Daoy (cell line): ENCODE results near the gene IREB2. TPM values are rescaled to one million over a fixed set of nuclear protein-coding genes. Genes with fewer than 3 reads are reported as not detected.
A peak's percentile ranks its signal among the peaks of the same experiment; 100 is the strongest.
"Not testable (repeated sequence)": the region's sequence is repeated elsewhere in the genome, so short reads cannot be mapped to it uniquely, and the experiment has no call there.

Source experiments
- DNase-seq: peaks from one replicate; pipeline ENCODE4 v3.0.0-alpha.2; 2015; ENCODE audit warnings: low read depth
- total RNA-seq: library from RNA; depleted of rRNA; stranded (reverse); fragments of >200 nt; shearing (Covaris generic); gene quantifications from 2 replicates; pipeline ENCODE4 v1.2.3, GENCODE V29; 2014

The IREB2 gene
- total RNA-seq, 1 experiment from 2014 or later = 10.1 TPM

DNA sequence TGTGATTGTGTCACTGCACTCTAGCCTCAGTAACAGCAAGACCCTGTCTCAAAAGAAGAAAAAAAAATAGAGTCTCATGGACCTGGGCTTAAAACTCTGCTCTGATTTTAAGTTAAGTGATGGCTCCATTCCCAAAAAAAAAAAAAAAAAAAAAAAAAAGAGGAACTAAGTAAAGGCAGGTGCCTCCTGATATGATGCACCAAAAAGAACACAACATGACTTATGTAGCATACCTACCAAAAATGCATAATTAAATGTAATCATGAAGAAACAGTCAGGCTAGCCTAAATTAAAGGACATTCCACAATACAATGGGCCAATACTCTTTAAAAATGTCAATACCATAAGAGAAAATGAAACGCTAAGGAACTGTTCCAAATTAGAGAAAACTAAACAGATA, 5.4 kb upstream of the IREB2 start:
- DNase-seq = no peak

DNA sequence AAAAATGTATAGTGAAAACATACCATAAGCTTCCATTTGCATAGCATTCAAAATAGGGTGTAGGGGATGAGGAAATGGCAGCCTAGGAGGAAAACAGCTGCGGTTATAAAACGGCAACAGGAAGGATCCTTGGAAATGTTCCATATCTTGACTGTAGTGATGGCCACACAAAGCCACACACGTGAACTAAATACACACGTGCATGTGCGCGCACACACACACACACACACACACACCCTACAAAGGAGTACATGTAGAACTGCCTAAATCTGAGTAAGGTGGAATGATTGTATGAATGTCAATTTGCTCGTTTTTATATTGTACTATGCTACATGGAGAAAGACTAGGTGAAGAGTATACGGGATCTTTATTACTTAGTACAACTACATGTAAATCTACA, 3.9 kb upstream of the IREB2 start:
- no peak for DNase-seq

DNA sequence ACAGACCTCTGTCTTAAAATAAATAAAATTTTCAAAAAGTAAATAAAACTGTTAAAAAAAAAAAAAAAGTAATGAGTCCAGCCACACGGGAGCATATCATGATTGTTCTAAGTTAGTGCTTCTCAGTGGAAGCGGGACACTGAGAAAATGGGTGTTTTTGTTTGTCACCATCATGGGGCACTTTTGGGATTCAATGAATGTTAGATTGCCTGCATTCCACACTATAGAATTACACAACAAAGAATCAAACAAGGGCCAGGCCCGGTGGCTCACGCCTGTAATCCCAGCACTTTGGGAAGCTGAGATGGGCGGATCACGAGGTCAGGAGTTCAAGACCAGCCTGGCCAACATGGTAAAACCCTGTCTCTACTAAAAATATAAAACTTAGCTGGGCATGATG, 3.3 kb upstream of the IREB2 start:
- DNase-seq = not testable (repeated sequence)

DNA sequence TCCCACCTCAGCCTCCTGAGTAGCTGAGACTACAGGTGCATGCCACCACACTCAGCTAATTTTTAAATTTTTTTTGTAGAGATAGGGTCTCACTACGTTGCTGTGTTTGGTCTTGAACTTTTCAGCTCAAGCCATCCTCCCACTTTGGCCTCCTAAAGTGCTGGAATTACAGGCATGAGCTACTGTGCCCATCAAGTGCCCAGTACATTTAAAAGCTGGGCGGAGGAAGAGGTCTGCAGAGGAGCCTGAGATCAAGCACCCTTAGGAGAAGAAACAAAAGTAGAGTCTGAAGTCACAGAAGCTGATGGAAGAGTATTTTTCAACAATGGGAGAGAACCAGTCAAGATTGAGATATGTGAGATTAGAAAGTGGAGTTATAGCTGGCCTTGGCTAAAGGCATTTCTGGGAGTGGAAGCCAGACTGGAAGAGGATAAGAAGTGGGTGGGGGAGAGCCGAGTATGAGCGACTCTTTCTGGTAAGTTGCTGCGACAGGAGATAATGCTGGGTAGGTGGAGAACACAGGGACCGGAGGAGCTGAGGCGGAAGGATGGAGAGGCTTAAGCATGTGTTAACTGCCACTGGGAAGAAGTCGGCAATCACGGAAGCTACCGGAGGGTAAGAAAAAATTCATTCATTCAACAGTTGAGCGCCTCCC, 782 bp upstream of the IREB2 start:
- DNase-seq = no peak

DNA sequence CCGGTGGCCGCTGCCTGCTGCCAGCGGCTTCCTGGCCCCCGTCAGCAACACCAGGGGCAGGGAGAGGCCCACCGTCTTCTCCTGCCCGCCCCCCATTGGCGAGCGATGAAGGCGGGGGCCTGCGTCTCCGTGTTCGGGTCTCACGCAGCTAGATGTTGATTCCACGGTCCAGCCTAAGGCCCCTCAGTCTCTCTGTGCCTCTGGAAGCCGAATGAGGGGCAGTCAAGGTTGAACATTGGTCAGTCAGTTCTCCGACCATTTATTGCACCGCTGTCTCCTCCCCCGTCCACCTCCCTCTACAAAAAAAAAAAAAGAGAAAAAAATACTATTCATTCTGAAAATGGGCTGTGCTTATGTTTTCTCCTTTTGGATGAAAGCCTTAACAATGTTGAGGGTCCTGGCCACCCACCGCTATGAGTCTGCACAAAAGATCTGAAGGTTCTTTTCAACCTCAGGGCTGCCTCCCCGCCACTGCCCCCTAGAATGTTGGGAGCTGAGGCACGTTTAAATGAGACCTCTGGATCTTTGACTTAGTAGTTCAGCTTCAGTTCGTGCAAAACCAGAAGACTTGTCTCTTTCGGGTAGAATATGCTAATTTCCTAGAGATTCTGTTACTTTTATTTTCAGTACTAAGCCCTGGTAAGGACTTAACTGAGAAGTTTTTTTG, 736 bp downstream of the IREB2 start:
- DNase-seq = peak; percentile 31

DNA sequence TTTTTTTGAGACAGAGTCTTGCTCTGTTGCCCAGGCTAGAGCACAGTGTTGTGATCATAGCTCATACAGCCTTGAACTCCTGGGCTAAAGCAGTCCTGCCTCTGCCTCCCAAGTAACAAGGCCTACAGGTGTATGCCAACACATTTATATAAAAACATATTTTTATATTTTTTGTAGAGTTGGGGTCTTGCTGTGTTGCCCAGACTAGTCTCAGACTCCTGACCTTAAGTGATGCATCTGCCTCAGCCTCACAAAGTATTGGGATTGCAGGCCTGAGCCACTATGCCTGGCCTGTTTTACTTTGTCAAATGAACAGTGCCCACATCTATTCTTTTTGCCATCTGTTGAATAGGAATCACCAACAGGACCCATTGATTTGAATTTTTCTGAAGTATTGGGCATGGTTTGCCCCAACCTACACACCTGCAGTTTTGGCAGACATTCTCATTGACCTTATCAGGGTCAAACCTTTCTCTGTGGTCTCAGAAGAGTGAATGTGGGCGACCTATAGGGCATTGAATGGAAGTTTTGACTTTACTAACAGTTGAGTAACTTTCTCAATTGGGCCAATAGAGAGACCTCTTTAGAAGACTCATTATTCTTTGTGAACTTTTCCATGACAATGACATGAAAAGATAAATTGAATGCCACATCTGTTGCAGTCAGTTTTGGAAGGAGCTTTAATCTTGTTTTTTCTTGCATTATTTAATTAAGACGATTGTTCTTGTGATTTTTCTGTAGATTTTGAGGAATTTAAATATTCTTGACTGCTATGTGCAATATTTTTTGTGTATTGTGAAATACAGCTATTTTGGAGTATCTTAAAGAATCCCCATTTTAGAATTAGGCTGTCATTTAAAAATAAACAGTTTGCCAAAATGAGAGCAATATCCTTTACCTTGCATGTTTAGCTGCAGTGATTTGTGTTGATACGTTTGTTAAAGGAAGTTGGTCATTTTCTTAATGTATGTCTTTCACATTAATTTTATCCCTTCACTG, 2.7 kb downstream of the IREB2 start:
- DNase-seq = no peak

DNA sequence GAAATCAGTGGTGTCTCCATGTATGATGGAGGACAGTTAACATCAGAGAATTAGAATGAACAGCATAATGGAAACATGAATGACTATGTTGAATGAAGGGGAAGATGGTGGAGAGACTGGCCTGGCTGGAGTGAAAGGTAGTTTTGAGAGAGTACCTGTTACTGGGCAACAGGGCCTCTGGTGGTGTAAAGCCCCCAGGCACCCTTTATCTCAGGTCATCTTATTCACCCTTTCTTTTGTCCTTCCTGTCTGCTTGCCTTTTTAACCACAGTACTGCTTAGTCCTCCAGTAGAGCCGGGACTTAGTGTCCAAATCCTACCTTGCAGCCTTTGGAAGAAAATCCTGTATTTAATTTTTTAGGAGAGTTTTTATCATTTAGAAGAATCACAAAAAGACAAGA, 6.2 kb downstream of the IREB2 start:
- DNase-seq = no peak

DNA sequence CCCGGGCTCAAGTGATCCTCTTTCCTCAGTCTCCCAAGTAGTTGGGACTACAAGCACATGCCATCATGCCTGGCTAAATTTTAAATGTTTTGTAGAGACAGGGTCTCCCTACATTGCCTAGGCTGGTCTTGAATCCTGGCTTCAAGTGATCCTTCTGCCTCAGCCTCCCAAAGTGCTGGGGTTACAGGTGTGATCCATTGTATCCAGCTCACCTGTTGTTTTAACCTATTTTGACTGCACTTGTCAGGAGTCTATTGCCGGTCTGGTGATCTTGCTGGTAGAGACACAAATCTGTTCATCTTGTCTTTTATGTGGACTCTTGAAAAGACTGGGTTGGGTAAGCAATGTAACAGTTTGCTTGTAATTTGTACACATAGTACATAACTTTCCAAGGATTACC, 7.9 kb downstream of the IREB2 start:
- no peak for DNase-seq

DNA sequence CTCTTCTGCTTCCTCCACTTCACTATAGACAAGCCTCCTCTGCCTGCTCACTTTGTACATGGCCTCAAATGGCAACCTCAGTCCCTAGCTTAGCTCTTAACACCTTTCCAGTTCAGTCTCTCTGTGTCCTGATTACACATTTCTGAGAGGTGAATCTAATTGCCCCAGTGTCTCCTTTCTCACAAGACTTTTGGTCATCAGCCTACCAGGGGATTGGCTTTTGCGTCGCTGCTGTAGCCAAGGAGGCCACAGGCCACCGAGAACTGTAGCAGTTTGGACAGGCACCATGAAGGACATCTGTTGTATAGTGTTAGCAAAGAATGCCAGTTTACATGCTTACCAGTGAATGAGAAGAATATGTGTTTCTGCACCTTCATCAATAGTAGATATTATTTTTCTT, 8.5 kb downstream of the IREB2 start:
- DNase-seq = no peak

DNA sequence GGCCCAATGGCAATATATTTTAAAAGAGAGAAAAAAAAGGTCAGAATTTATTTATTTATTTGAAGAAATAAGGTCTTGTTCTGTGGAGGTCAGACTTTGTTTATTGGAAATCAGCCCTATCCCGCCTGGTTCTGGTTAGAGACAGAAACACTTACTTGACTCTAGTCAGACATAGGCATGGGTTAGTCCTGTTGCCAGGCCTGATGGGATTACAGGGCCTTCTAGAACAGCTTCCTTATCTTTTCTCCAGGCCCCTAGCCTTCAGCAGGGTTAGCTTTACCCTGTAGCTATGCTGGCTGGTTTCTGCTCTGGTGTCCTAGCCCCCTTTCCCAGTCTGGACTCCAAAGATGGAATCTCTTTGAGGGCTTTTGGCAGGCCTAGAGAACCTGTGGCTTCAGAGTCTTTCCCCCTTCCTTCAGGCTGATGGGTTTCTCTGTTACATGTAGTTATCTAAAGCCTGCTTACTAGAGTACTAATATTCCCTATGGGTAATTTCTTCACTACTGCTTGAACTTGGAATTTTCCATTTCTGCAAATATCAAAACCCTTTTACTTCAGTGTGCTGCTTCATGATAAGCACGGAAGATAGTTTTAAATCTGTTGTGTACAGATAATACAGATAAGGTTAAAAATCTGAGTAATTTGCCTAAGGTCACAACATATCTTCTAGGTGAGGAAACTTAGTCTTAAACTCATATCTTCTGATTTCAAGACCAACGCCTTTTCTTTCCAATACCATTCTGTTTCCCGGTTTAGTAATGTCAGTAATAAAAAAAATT, 10.6 kb downstream of the IREB2 start:
- DNase-seq = no peak

DNA sequence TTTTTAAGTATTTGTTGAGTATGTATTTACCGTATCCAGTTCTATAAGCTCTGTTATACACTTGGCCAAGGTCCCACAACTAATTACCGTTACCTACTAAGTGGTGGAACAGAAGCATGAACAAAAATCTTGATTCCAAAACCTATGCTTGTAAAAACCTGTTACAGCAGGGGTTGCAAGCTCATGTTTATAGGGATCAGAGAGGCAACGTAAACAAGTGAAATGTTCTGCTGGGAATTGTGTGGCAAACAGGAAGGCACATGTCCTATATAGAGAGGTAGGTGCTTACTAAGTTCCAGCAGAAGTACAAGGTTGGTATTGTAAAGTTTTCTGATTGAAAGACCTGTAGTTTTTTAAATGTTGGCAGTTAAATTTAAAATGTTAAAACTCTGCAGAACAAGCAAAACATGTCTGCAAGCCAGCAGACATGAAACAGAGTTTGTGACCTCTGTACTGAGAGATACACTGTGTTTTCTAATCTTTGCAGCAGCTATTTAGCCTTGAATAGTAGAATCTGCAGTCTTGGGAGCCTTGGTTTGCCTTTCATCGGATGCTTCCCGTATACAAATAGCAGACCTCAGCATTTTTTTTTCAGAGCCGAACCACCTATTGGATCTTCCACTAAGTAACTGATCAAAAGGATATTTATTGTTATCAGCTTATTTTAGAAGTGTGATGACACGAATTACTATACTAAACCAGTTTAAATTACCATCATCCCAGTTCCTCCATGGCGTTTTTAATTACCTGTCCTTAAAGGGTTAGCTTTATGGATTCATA, 11.4 kb downstream of the IREB2 start:
- DNase-seq = no peak

DNA sequence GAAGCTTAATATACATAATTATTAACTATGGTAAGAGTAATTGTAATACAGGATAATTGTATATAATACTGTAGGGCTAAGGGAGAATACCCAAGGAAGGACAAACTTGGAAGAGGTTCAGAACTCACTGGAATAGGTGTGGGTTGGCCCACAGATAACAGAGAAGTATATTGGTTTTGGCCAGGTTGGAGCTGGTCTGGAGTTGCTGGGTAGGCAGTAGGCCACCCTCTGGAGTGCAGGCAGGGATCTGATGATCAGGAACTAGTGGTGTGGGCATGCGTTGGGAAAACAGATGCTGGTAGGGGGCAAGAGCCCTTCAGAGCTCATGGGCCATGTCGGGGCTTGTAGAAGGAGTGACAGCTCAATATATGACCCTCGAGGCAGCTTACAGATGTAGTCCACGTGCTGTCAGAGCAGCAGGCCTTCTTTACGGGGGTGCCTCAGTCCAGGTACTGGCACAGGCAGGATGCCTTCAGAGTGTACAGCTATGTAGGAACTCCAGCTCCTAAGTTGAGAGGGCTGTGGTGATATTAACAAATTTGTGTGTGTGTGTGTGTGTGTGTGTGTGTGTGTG, 12.4 kb downstream of the IREB2 start:
- no peak for DNase-seq

DNA sequence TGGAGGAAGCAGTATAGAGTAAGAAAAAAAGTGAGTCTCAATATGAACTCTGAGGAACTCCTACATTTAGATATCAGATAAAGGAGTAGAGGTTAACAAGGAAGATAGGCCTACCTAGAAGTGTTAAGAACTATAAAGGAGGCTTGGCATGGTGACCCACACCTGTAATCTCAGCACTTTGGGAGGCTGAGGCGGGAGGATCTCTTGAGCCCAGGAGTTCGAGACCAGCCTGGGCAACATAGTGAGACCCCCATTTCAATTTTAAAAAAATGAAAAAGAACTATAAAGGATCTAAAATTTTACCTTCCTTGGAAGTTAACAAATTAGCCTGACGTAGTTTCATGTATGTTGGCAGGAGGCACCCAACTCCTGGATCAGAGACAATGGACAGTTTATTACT, 14.5 kb downstream of the IREB2 start:
- DNase-seq = no peak

DNA sequence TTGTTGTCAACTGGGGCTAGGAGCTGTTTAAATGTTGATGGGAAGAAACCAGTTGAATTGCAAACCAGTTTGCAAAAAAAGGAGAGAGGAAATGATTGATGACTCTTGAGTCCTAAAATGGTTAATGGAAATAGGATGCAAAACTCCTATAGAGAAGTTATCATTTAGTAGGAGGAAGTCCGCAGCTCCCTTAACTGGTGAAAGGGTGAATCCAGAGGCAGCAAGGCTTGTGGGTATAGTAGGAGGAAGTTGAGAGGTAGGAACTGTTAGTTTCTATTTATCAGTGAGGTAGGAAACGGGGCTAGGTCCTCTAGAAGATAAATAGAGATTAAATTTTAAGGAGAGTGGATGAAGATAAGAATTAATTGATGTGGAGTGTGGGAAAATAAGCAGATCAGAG, 15.4 kb downstream of the IREB2 start:
- DNase-seq = no peak

DNA sequence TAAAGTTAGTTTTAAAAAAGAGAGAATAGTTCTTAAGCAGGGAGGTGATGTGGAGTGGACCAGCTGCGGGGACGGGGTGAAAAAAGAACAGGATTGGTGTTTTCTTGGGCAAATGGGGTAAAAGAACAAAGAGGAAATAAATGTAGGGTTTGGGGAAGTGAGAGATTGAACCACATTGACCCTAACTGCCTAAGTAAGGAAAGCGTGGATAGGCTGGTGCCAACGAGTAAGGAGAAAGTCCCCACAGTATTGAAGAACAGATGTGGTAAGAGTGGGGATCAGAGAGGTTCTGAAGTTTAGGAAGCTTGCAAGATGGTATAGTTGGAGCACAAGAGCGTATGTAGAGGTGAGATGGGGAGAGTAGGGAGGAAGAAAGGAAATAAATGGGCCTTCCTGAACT, 17.0 kb downstream of the IREB2 start:
- DNase-seq = no peak

DNA sequence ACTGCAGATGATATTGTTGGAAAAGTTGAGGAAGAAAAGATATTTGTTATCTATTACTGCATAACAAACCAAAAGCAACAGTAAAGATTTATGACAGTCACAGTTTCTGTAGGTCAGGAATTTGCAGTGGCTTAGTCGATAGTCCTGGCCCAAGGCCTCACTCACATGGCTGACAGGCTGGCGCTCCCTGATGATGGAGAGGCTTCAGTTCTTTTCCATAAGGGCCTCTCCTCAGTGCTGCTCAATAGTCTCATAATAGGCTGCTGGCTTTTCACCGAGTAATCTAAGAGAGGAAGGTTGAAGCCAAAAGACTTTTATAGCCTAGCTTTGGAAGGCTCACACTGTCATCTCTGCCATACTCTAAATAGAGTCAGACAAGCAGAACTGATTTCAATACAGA, 17.7 kb downstream of the IREB2 start:
- DNase-seq = no peak

DNA sequence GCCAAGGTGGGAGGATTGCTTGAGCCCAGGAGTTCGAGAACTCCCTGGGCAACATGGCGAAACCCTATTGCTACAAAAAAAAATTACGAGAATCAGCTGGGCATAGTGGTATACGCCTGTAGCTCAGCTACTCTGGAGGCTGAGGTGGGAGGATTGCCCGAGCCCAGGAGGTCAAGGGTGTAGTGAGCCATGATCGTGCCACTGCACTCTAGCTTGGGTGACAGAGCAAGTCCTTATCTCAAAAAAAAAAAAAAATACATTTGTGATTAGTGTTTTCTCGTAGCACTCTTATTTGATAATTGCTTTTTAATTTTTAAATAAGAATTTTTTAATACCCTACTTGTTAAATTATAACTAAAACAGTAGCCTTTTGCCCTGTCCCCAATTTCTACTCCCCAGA, 18.4 kb downstream of the IREB2 start:
- no peak for DNase-seq

DNA sequence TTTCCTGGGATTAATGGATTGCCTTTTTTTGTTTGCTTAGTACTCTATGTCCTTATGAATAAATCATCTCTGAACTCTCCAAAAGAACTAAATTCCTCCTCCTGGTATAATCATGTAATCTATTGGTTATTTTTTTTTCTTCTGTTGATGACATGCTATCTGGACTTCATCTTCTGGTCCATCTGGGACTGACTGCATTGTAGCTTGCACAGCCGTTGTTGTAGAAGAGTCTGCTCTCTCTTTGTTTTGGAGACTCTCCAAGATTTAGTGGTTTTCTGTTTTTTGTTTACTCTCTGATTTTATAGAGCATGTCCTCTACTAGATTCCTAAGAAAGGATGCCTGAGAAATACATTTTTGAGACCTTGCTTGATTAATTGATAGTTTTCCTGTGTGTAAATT, 19.1 kb downstream of the IREB2 start:
- peak; percentile 10 for DNase-seq

DNA sequence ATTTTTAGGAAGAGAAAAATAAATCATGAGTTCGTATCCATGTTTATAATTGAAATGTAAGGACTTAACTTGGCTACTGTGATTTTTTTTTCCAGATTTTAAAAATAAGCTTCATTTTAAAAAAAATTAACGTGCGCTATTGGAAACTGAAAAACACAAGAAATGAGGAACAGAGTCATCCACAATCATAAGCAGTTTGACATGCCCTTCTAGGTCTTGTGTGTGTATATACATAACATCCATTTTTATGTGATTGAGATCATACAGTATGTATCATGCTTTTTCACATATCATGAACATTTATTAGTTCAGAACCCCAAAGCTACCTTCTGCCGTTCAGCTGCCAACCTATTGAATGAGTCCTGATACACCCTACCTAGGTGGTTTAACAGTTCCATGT, 22.7 kb downstream of the IREB2 start:
- no peak for DNase-seq

DNA sequence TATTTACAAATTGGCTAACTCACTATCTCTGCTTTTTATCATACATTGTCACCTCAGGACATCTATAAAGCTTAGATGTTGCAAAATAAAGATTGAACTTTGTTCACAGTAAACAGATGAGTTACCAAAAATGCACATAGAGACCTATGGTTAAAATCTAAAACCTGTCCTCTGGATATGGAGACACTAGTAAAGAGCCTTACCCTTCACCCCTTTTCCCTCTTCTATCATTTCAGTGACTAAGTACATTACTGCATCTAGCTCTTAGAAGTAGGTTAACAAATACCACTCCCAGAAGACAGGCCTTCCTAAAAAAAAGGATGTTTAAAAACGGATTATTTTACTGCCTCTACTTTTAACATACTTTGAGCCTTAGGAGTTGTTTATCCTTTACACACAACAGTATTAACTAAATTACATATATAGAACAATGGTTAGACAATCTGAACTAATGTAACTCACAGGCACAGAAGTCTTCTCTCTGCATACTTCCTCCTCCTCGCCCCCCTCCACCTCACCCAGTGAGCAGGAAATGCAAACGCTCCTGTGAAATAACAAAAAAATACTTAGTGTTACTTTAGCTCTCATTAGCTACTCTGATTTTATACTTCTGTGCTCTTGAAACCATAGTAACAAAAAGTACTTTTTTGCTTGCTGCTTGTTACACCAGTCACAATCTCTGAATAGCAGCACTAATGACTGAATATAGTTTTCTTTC, 23.3 kb downstream of the IREB2 start:
- no peak for DNase-seq
